Glomerular visceral epithelial cell (primary cell): ENCODE data around the gene MYLK4.
A peak's percentile ranks its signal among the peaks of the same experiment; 100 is the strongest.

Source experiments
- DNase-seq: peaks from one replicate; pipeline ENCODE4 v3.0.0-alpha.2; 2016; ENCODE audit errors: extremely low spot score

The MYLK4 gene

DNA sequence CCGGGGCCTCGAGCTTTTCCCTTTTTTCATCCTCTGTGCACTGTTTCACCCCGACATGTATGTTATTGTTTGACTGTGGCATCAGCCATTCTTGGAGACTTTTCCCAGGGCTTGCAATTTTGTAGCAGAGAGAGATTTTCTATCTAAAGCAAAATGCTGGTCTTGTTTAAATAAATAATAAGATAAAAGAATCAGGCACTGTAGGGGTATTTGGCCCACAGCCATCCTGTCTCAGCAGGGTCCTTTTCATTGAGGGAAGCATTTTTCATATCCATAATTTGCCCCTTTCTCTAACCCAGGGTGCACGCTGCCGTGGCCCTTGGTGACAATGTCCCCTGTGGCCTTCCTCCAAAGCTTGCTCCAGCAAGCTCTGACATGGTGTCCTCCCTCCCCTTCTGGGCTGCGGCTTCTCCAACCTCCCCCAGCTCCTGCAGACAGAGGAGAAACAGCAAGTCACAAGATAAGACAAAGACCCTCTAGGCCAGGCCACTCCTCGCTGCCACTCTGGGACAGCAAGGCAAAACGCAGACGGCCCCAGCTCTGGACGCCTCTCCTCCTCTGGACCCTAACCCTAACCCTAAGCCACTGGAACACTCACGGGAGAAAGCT lies 117.6 kb downstream of the MYLK4 start:
- no peak for DNase-seq

DNA sequence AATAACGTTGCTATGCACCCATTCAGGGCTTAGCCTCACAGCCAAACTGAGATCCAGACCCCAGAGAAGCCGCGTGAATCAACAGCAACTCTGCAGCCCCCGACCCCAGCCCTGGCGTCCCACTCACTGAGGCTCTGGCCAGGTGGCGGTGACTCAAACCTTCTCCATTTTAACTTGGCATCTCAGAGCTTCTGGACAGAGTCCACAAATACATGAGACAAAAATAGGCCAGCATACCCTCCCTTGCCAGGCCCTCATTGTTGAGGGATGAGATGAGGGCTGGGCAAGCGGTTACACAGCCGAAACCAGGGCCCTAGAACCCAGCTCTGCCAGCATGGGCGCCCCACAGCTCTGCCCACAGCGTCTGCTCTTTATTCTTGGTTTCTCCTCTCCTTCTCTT lies 118.4 kb downstream of the MYLK4 start:
- DNase-seq = no peak

- DNase-seq = no peak
Observed at GRCh38 chr6:2630891-2631571, 119.7 kb downstream of the MYLK4 start.

DNA sequence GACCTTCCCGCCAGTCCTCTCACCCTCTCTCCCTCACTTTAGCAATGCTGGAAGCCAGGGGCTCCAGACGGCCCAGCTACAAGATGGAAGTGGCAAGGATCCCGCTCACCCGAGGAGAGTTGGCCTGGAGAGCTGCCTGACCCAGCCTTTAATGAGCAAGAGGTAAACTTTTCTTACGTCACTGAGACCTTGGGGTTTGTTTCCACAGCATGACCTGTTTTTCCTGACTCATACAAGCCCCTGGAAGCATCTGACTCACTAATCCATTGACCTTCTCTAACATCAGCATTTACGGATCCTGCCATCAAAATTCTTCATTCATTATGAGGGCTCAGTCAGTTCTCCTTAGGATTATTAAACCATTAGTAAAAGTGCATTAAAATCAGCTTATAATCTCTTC lies 120.4 kb downstream of the MYLK4 start:
- peak; percentile 83 for DNase-seq

DNA sequence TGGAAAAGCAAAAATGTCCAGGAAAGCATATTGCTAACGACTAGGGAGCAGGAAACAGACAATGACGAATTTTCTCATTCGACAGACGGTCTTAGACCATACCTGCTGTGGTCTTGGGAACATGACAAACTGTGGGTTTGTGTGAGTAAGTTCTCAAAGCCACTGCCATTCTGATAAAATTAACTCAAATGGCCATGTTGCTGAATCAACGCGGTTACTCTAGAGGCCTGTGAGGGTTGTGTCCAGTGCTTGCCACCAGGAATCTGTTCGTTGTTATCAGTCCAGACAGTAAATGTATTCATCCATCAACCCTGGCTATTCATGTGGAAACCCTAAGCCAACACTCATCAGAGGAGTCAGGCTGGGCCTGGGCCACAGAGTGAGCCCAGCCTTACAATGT lies 124.3 kb downstream of the MYLK4 start:
- no peak for DNase-seq

- no peak for DNase-seq
Observed at GRCh38 chr6:2625581-2625980, 125.1 kb downstream of the MYLK4 start.

- no peak for DNase-seq
Observed at GRCh38 chr6:2624177-2624576, 126.5 kb downstream of the MYLK4 start.

DNA sequence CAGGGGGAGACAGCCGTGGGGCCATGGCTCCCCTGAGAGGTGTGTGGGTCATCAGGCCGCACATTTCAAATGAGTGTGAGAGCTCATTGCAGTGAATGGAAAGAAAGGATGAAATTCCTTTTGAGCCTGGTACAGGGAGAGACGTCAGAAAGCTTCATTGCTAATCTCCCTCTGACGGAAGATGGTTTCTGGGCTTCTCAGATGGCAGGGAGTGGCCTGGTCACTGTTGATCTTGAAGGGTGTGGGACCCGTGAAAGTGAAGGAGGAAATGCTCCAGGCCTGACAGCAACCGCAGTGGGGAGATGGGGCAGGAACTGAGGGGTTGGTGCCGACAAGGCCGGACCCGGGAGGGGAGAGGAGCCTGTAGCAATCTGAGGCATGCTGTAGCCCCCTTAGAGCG lies 127.4 kb downstream of the MYLK4 start:
- no peak for DNase-seq

DNA sequence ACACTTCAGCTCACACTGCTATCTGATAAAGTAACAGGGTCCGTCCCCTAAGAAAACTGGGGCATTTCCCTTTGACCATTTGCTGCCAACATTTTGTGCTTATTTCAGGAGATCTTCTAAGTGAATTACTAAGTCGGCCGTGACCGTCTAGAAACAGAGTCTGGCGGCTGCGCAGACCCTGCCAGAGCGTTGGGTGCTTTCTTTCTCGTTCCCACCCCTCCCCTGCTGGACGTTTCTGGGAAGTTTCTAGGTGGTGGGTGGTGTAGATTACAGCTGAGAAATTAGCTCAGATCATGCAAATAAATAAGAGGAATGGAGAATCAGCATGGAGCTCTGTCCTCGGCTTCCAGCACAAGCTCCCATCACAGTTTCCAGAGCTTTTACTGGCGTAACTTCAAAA lies 128.1 kb downstream of the MYLK4 start:
- no peak for DNase-seq

DNA sequence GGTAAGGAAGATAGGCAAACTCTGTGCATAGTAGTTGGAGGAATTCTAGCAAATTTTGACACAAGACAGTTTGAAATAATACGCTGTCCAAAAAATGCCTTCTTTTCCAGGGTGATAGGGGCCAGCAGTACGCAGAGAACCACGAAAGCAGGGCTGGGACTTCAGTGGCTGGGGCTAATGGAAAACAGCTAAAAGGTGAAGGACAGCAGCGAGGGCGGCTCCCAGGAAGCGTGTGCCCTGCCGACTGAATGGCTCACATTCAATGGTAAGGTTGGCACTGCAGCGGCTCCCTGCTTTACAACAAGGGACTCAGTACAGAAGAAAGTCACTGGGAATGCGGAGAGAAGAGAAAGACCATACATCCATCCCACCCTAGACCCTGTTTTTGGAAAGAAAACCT lies 131.1 kb downstream of the MYLK4 start:
- DNase-seq = no peak

DNA sequence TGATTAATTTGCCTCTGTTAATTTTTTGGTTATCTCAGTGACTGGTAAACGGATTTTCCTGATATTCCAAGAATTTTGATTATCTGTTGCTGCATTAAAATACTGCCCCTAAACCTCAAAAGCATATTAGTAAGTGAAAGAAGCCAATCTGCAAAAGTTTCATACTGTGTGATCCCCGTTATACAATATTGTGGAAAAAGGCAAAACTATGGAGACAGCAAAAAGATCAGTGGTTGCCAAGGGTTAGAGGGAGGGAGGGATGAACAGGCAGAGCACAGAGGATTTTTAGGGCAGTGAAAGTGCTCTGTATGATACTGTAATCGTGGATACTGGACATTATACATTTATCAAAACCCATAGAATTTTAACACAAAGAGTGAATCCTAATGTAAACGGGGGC lies 133.0 kb downstream of the MYLK4 start:
- no peak for DNase-seq

DNA sequence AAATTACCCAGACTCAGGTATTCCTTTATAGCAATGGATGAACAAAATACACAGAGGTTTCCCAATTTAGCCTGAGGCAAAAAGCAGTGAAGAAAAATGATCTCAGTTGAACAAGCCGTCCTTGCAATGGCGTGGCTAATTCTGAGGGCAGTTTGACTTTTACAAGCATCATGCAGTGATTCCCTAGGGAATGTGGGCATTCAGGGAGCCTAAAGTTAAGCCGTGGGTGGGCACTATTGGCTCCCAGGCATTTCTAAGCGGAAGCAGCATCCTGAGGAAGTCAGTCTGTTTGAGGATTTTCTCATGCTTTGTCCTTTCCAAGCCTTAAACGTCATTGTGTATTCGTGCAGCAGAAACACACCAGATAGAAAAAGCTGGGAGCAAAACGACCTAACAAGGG lies 133.9 kb downstream of the MYLK4 start:
- no peak for DNase-seq

DNA sequence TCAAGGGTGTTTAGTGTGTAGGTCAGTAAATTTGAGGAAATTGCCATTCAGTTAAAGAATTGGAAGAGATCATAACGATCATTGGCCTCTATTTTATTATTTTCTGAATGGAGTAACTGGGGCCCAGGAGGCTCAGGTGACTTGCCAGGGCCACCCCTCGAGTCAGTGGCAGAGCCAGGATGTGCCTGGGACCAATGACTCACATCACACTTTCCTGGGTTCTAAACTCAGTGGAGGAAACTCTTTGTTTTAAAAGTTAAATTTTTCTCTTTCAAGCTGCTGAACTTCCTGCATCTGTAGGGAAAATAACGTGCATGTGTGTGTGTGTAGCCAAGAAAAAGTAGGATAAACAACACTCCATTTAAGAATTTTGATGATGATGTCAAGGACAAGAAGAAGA lies 135.5 kb downstream of the MYLK4 start:
- no peak for DNase-seq

DNA sequence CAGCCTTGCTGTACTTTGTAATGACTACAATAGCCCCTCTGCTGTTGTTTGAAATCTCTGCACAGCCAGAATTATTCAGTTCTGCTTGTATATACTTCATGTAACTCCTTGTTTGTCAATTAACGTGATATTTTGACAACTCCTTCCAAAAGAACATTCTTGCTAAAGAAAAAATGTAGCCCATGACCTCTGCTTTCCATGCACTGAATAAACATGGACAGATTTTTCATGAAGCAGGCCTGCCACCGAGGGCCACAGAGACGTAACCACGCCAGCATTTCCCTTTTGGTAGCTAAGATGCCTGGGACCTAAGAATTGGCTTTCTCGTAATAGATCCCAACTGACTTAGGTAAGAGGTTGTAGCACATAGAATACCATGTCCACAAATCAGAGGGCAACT lies 135.9 kb downstream of the MYLK4 start:
- no peak for DNase-seq

GRCh38 chr6:2614155-2614554 lies 136.6 kb downstream of the MYLK4 start:
- DNase-seq = no peak
